Ascending aorta (tissue), 2 donors: ENCODE data around the gene GRSF1. TPM values are rescaled to one million over a fixed set of nuclear protein-coding genes. Genes with fewer than 3 reads are reported as not detected.
"Not testable (repeated sequence)": the region's sequence is repeated elsewhere in the genome, so short reads cannot be mapped to it uniquely, and the experiment has no call there.

Source experiments
- DNase-seq, 2 donors: peaks; one replicate each; pipeline ENCODE4 v3.0.0-alpha.2; 2019; ENCODE audit warnings: low spot score in 2 of 2
- H3K27ac ChIP-seq, 2 donors: fragments of 200-600 bp; sonication (generic); one replicate each; pipeline ENCODE4 v1.5.1; 2016 to 2017; ENCODE audit warnings: mild to moderate bottlenecking in 1 of 2
- H3K27me3 ChIP-seq: fragments of 200-600 bp; sonication (generic); one replicate; pipeline ENCODE4 v1.5.1; 2017
- H3K36me3 ChIP-seq, 2 donors: fragments of 200-600 bp; sonication (generic); one replicate each; pipeline ENCODE4 v1.5.1; 2016
- H3K4me1 ChIP-seq, 2 donors: fragments of 200-600 bp; sonication (generic); one replicate each; pipeline ENCODE4 v1.5.1; 2016 to 2017; ENCODE audit warnings: mild to moderate bottlenecking in 1 of 2
- H3K4me3 ChIP-seq, 2 donors: fragments of 200-600 bp; sonication (generic); one replicate each; pipeline ENCODE4 v1.5.1; 2016 to 2017; ENCODE audit warnings: mild to moderate bottlenecking in 1 of 2
- H3K9me3 ChIP-seq, 2 donors: fragments of 200-600 bp; sonication (generic); one replicate each; pipeline ENCODE4 v1.5.1; 2016
- CTCF ChIP-seq, 3 experiments: fragments of 200-600 bp in 2 of 3; fragments of 450-650 bp in 1 of 3; sonication (generic) in 2 of 3; IDR thresholded peaks; one replicate each; pipeline ENCODE4 v1.5.1; 2016 to 2019; ENCODE audit warnings: antibody characterized with exemption in 3 of 3, mild to moderate bottlenecking in 1 of 3, moderate library complexity in 1 of 3
- intact Hi-C: fragments of 100-400 bp; cut with DNase I; formaldehyde crosslinking; loops from one replicate; pipeline ENCODE4 v1.15.1; 2023
- total RNA-seq: library from RNA; depleted of rRNA; stranded (reverse); fragments of >200 nt; gene quantifications from one replicate; pipeline ENCODE4 v1.1.0, GENCODE V29; 2016

GRSF1 gene
- total RNA-seq, 1 donor from 2014 or later = 23.3 TPM

GRCh38 chr4:70788733-70789132, 51.0 kb downstream of the GRSF1 start:
- TF ChIP-seq CTCF (IDR thresholded peaks at IDR 0.05) = no peak
- intact Hi-C loops = no loop called here
- Histone ChIP-seq H3K27ac (no peak overlapping the region), H3K4me3 (no peak overlapping the region), H3K4me1 (no peaks in the 10 kb centered on the region), H3K27me3 (no peaks in the 10 kb centered on the region), H3K9me3 (no peaks in the 10 kb centered on the region), H3K36me3 (peaks cover 49 to 53% of the 10 kb centered on the region in 2 donors)
- no peak for DNase-seq

GRCh38 chr4:70787496-70787895, 52.2 kb downstream of the GRSF1 start:
- H3K4me3 ChIP-seq = no peak overlapping the region
- no peaks in the 10 kb centered on the region for H3K27me3 ChIP-seq
- intact Hi-C loops = no loop called here
- peaks cover 46 to 57% of the 10 kb centered on the region in 2 donors for H3K36me3 ChIP-seq
- no peak overlapping the region for H3K27ac ChIP-seq
- no peaks in the 10 kb centered on the region for H3K4me1 ChIP-seq
- H3K9me3 ChIP-seq = no peaks in the 10 kb centered on the region
- no peak for TF ChIP-seq CTCF (IDR thresholded peaks at IDR 0.05)
- no peak for DNase-seq

GRCh38 chr4:70783096-70783495, 56.6 kb downstream of the GRSF1 start:
- DNase-seq = no peak
- Histone ChIP-seq H3K4me1 (peaks cover 0 to 6% of the 10 kb centered on the region in 2 donors), H3K9me3 (no peaks in the 10 kb centered on the region), H3K36me3 (peaks cover 33 to 54% of the 10 kb centered on the region in 2 donors), H3K4me3 (no peak overlapping the region), H3K27me3 (no peaks in the 10 kb centered on the region), H3K27ac (no peak overlapping the region)
- TF ChIP-seq CTCF (IDR thresholded peaks at IDR 0.05) = no peak
- intact Hi-C loops = no loop called here

- H3K9me3 ChIP-seq = no peaks in the 10 kb centered on the region
- peaks cover 0 to 6% of the 10 kb centered on the region in 2 donors for H3K4me1 ChIP-seq
- no peaks in the 10 kb centered on the region for H3K27me3 ChIP-seq
- H3K27ac ChIP-seq = peak overlapping the region; percentile 10 to 55
- no peak overlapping the region for H3K4me3 ChIP-seq
- intact Hi-C loops = no loop called here
- no peak for TF ChIP-seq CTCF (IDR thresholded peaks at IDR 0.05)
- H3K36me3 ChIP-seq = peaks cover 20 to 46% of the 10 kb centered on the region in 2 donors
- no peak for DNase-seq
Observed at GRCh38 chr4:70778888-70779422, 60.7 kb downstream of the GRSF1 start.

GRCh38 chr4:70772929-70773555, 66.6 kb downstream of the GRSF1 start:
- Histone ChIP-seq H3K27ac (no peak overlapping the region), H3K9me3 (no peaks in the 10 kb centered on the region), H3K36me3 (peaks cover 41 to 55% of the 10 kb centered on the region in 2 donors), H3K27me3 (no peaks in the 10 kb centered on the region), H3K4me3 (no peak overlapping the region), H3K4me1 (no peaks in the 10 kb centered on the region)
- TF ChIP-seq CTCF (IDR thresholded peaks at IDR 0.05) = no peak
- intact Hi-C loops = no loop called here
- DNase-seq = no peak

- H3K27me3 ChIP-seq, intact Hi-C loops, H3K4me3 ChIP-seq, DNase-seq, H3K4me1 ChIP-seq, H3K9me3 ChIP-seq, H3K27ac ChIP-seq: not testable (repeated sequence)
- peaks cover 39 to 63% of the 10 kb centered on the region in 2 donors for H3K36me3 ChIP-seq
Observed at GRCh38 chr4:70769396-70769795, 70.3 kb downstream of the GRSF1 start.
